Adrenal gland (tissue), 12 donors: ENCODE measurements around the gene GCNT1. TPM values are rescaled to one million over a fixed set of nuclear protein-coding genes. Genes with fewer than 3 reads are reported as not detected.

ENCODE experiments used
- DNase-seq, 7 donors: peaks; one replicate each; pipeline ENCODE4 v3.0.0-alpha.2; 2019 to 2020
- H3K27ac ChIP-seq, 5 donors: fragments of 200-600 bp; sonication (generic) in 4 of 5; 1 replicate in 3 of 5; 2 replicates in 2 of 5; pipeline versions ENCODE4 v1.5.1 to v1.8.0; 2016 to 2020; ENCODE audit warnings: mild to moderate bottlenecking in 1 of 5
- H3K27me3 ChIP-seq: fragments of 200-600 bp; 2 replicates; pipeline ENCODE4 v1.8.0; 2021
- H3K36me3 ChIP-seq, 2 donors: fragments of 200-600 bp; replicated peaks in 1 of 2; 1 replicate in 1 of 2; 2 replicates in 1 of 2; pipeline versions ENCODE4 v1.5.1 to v1.8.0; 2018 to 2022
- H3K4me1 ChIP-seq, 2 donors: fragments of 200-600 bp; replicated peaks in 1 of 2; 1 replicate in 1 of 2; 2 replicates in 1 of 2; pipeline versions ENCODE4 v1.5.1 to v1.8.0; 2018 to 2021
- H3K4me3 ChIP-seq, 4 donors: fragments of 200-600 bp; sonication (generic) in 3 of 4; one replicate each; pipeline ENCODE4 v1.5.1; 2016 to 2018
- H3K9me3 ChIP-seq, 3 donors: fragments of 200-600 bp; sonication (generic) in 1 of 3; replicated peaks in 1 of 3; 1 replicate in 2 of 3; 2 replicates in 1 of 3; pipeline versions ENCODE4 v1.5.1 to v1.8.0; 2016 to 2021
- CTCF ChIP-seq, 6 experiments: fragments of 450-650 bp in 4 of 6; fragments of 200-600 bp in 2 of 6; sonication (generic) in 1 of 6; IDR thresholded peaks; 1 replicate in 5 of 6; 2 replicates in 1 of 6; pipeline versions ENCODE4 v1.5.1 to v1.8.0; 2016 to 2021; ENCODE audit warnings: antibody characterized with exemption in 6 of 6, mild to moderate bottlenecking in 2 of 6, moderate library complexity in 1 of 6
- POLR2A ChIP-seq, 2 donors: fragments of 450-650 bp; IDR thresholded peaks; one replicate each; pipeline ENCODE4 v1.6.1; 2017; ENCODE audit warnings: antibody characterized with exemption in 2 of 2, mild to moderate bottlenecking in 2 of 2, moderate library complexity in 1 of 2
- WGBS, 4 donors: extraction: QIAGEN DNeasy Blood & Tissue Kit in 2 of 4; methylation state at CpG; one replicate each; pipeline versions ENCODE4 v1.1.5 to v1.1.7; 2013 to 2017; 5-methylcytosine and 5-hydroxymethylcytosine counted together
- intact Hi-C, 2 donors: fragments of 100-400 bp; cut with DNase I; formaldehyde crosslinking; loops; one replicate each; pipeline versions ENCODE4 v1.14.1 to v1.15.0; 2022 to 2023
- polyA plus RNA-seq, 3 donors: library from polyadenylated mRNA; stranded (reverse); fragments of 200-250 nt in 2 of 3; fragments of 350-450 nt in 1 of 3; fragmentation: Illumina TruSeq in 1 of 3; extraction: RNeasy Lipid Tissue Mini Kit (QIAGEN cat#74804) in 1 of 3; gene quantifications; one replicate each; pipeline ENCODE4 v1.2.3, GENCODE V29; 2013 to 2014
- total RNA-seq, 9 donors: library from RNA; depleted of rRNA in 4 of 9; stranded (reverse); fragments of >200 nt in 4 of 9; fragments of 120-200 nt in 1 of 9; fragmentation: NEBNext Ultra II Directional in 1 of 9; extraction: Animal tissue kit (Norgen Biotek cat#: 25700) in 1 of 9; gene quantifications; one replicate each; pipeline versions ENCODE4 v1.1.0 to v1.2.4, GENCODE V29; 2013 to 2023
- donor health status: healthy with polysubstance abuse.
- donor health status: Bipolar disorder and iron deficiency.
- donor health status: DM: yes; HTN: yes; CAD: no.
- donor health status: DM: no; HTN: no; CAD: no.
- donor health status: DM: no; HTN: no; CAD: no.
- donor health status: DM: yes; HTN: yes; CAD: no.

GCNT1 gene
- total and polyA plus RNA-seq, 12 donors = 0.77 to 56.4 (median 3.6) TPM

- Histone ChIP-seq H3K36me3 (no peaks in the 10 kb centered on the region), H3K9me3 (no peaks in the 10 kb centered on the region), H3K4me1 (peaks cover 6 to 18% of the 10 kb centered on the region in 2 donors), H3K4me3 (no peak overlapping the region), H3K27me3 (no peaks in the 10 kb centered on the region), H3K27ac (no peak overlapping the region)
- intact Hi-C loops = no loop called here
- no peak for DNase-seq
- TF ChIP-seq POLR2A (IDR thresholded peaks at IDR 0.05) (no peak), CTCF (IDR thresholded peaks at IDR 0.05) (no peak)
- 53 to 77% (median 70%) methylated on average over 1 of the region's 1 CpG for WGBS, 4 donors
These were observed 3.1 kb downstream of the GCNT1 start for GRCh38 chr9:76462126-76462525.

- whole genome bisulfite sequencing, 4 donors = 86 to 93% (median 89%) methylated on average over 4 of the region's 4 CpGs
- no peak overlapping the region for H3K4me3 ChIP-seq
- intact Hi-C loops = no loop called here
These were observed 4.2 kb downstream of the GCNT1 start for GRCh38 chr9:76463211-76463610.

GRCh38 chr9:76464706-76465105 lies 5.7 kb downstream of the GCNT1 start:
- peaks cover 4 to 9% of the 10 kb centered on the region in 2 donors for H3K4me1 ChIP-seq
- H3K27me3 ChIP-seq = no peaks in the 10 kb centered on the region
- no peak for TF ChIP-seq CTCF (IDR thresholded peaks at IDR 0.05)
- no peak for TF ChIP-seq POLR2A (IDR thresholded peaks at IDR 0.05)
- DNase-seq = no peak
- 91 to 100% (median 97%) methylated on average over 1 of the region's 1 CpG for WGBS, 4 donors
- H3K27ac ChIP-seq = no peak overlapping the region
- intact Hi-C loops = no loop called here
- no peak overlapping the region for H3K4me3 ChIP-seq
- no peaks in the 10 kb centered on the region for H3K9me3 ChIP-seq
- no peaks in the 10 kb centered on the region for H3K36me3 ChIP-seq

More at GRCh38 chr9:76463211-76463610, 4.2 kb downstream of the GCNT1 start:
- H3K4me1 ChIP-seq = peaks cover 6 to 18% of the 10 kb centered on the region in 2 donors
- no peak overlapping the region for H3K27ac ChIP-seq
- no peaks in the 10 kb centered on the region for H3K27me3 ChIP-seq
- H3K36me3 ChIP-seq = no peaks in the 10 kb centered on the region
- no peak for DNase-seq
- TF ChIP-seq CTCF (IDR thresholded peaks at IDR 0.05) = no peak
- no peak for TF ChIP-seq POLR2A (IDR thresholded peaks at IDR 0.05)
- no peaks in the 10 kb centered on the region for H3K9me3 ChIP-seq

- Histone ChIP-seq H3K9me3 (no peaks in the 10 kb centered on the region), H3K36me3 (no peaks in the 10 kb centered on the region), H3K27ac (no peak overlapping the region), H3K4me3 (no peak overlapping the region), H3K27me3 (no peaks in the 10 kb centered on the region), H3K4me1 (peaks cover 0 to 2% of the 10 kb centered on the region in 2 donors)
- intact Hi-C loops = no loop called here
- TF ChIP-seq POLR2A (IDR thresholded peaks at IDR 0.05) (no peak), CTCF (IDR thresholded peaks at IDR 0.05) (no peak)
- 78 to 91% (median 87%) methylated on average over 8 of the region's 8 CpGs for WGBS, 4 donors
- no peak for DNase-seq
These were observed 6.7 kb downstream of the GCNT1 start for GRCh38 chr9:76465442-76466298.
